BLaER1 (cell line): ENCODE data around the gene SRRM1.

Experiments used
- H3K27ac ChIP-seq: shearing (Covaris generic); formaldehyde crosslinking; 2 replicates; pipeline ENCODE4 v1.8.1; 2022
- H3K27me3 ChIP-seq: shearing (Covaris generic); formaldehyde crosslinking; 2 replicates; pipeline ENCODE4 v1.8.1; 2022
- H3K36me3 ChIP-seq: shearing (Covaris generic); formaldehyde crosslinking; 2 replicates; pipeline ENCODE4 v1.8.1; 2022
- H3K4me1 ChIP-seq: shearing (Covaris generic); formaldehyde crosslinking; 2 replicates; pipeline ENCODE4 v1.8.1; 2022
- H3K4me2 ChIP-seq: shearing (Covaris generic); formaldehyde crosslinking; 2 replicates; pipeline ENCODE4 v1.8.1; 2022
- H3K4me3 ChIP-seq: shearing (Covaris generic); formaldehyde crosslinking; 2 replicates; pipeline ENCODE4 v1.8.1; 2022
- H3K9ac ChIP-seq: shearing (Covaris generic); formaldehyde crosslinking; 2 replicates; pipeline ENCODE4 v1.8.1; 2022
- H3K9me3 ChIP-seq: shearing (Covaris generic); formaldehyde crosslinking; 2 replicates; pipeline ENCODE4 v1.8.1; 2022
- H4K20me1 ChIP-seq: shearing (Covaris generic); formaldehyde crosslinking; 2 replicates; pipeline ENCODE4 v1.8.1; 2022
- Cebpa-rat ChIP-seq: shearing (Covaris generic); IDR thresholded peaks from 2 replicates; pipeline ENCODE4 v1.8.1; 2022

SRRM1 gene

DNA sequence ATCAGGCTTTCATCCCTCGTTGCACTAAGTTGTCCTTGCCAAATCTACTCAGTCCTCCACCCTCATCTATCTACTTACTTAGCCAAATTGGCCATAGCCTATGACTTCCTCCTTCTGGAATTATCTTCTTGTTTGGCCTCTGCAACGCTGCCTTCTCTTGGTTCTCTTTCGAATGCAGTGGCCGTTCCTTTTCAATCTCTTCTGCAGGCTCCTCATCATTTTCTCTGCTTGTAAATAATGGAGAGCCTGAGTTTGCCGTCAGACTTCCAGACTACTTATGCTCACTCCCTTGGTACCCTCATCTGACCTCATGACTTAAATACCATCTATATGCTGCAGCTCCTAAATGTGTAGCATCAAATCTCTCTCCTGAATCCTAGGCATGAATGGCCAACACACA, 22.4 kb upstream of the SRRM1 start:
- Histone ChIP-seq H3K4me2 (no peak overlapping the region), H4K20me1 (no peaks in the 10 kb centered on the region), H3K27ac (no peak overlapping the region), H3K9ac (no peak overlapping the region), H3K4me3 (no peak overlapping the region), H3K27me3 (no peaks in the 10 kb centered on the region), H3K36me3 (no peaks in the 10 kb centered on the region), H3K4me1 (no peaks in the 10 kb centered on the region), H3K9me3 (no peaks in the 10 kb centered on the region; the same call in 1 of the 2 replicates)
- no peak for TF ChIP-seq Cebpa-rat

- H3K9me3 ChIP-seq: no peaks in the 10 kb centered on the region; the same call in 1 of the 2 replicates
- no peak overlapping the region for H3K4me2 ChIP-seq
- H3K4me3 ChIP-seq: no peak overlapping the region
- no peaks in the 10 kb centered on the region for H3K27me3 ChIP-seq
- H3K27ac ChIP-seq: no peak overlapping the region
- no peaks in the 10 kb centered on the region for H4K20me1 ChIP-seq
- H3K36me3 ChIP-seq: no peaks in the 10 kb centered on the region
- H3K4me1 ChIP-seq: no peaks in the 10 kb centered on the region
- H3K9ac ChIP-seq: no peak overlapping the region
- no peak for TF ChIP-seq Cebpa-rat
Observed at GRCh38 chr1:24621121-24621520, 22.0 kb upstream of the SRRM1 start.

GRCh38 chr1:24622218-24622617, 20.9 kb upstream of the SRRM1 start:
- H3K27ac ChIP-seq: no peak overlapping the region
- H3K4me2 ChIP-seq: no peak overlapping the region
- TF ChIP-seq Cebpa-rat: no peak
- H3K36me3 ChIP-seq: no peaks in the 10 kb centered on the region
- no peaks in the 10 kb centered on the region; the same call in 1 of the 2 replicates for H3K9me3 ChIP-seq
- H4K20me1 ChIP-seq: no peaks in the 10 kb centered on the region
- H3K9ac ChIP-seq: no peak overlapping the region
- H3K4me3 ChIP-seq: no peak overlapping the region
- no peaks in the 10 kb centered on the region for H3K4me1 ChIP-seq
- no peaks in the 10 kb centered on the region for H3K27me3 ChIP-seq

GRCh38 chr1:24632832-24633175, 10.3 kb upstream of the SRRM1 start:
- no peak overlapping the region for H3K9ac ChIP-seq
- H3K27ac ChIP-seq: no peak overlapping the region
- H3K4me2 ChIP-seq: no peak overlapping the region
- H3K4me1 ChIP-seq: peaks cover 17% of the 10 kb centered on the region
- TF ChIP-seq Cebpa-rat: no peak
- no peaks in the 10 kb centered on the region for H4K20me1 ChIP-seq
- H3K27me3 ChIP-seq: no peaks in the 10 kb centered on the region
- H3K4me3 ChIP-seq: no peak overlapping the region
- no peaks in the 10 kb centered on the region for H3K36me3 ChIP-seq
- no peaks in the 10 kb centered on the region for H3K9me3 ChIP-seq

DNA sequence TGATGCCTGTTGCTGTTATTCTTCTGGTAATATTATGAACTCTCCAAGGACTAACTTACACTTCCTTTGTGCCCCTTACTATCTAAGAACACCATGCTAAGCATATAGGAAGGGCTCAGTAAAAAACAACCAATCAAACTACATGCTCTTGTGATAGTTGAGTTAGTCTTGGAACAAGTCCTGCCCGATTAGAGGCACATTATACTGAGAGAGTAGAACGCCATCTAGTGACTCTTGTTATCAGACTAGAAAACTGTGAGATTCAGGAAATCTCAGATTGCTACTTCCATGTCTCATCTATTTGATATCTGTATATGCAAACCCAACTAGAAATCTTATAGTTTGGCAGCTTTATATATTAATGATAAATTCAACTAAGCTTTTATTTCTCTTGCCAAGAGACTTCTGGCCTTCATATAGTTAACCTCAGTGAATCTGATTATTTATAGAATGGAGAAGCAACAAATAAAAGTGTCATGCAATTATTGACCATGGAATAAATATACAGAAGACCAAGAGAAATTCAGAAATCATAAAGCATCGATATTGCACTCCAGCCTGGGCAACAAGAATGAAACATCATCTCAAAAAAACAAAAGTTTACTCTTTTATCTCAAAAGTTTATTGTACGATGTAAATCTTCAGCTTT, 7.8 kb upstream of the SRRM1 start:
- Histone ChIP-seq H4K20me1 (no peaks in the 10 kb centered on the region), H3K4me1 (peaks cover 7% of the 10 kb centered on the region; the same call in 1 of the 2 replicates), H3K27ac (no peak overlapping the region), H3K9ac (no peak overlapping the region), H3K4me3 (no peak overlapping the region), H3K27me3 (no peaks in the 10 kb centered on the region), H3K36me3 (no peaks in the 10 kb centered on the region), H3K4me2 (no peak overlapping the region), H3K9me3 (no peaks in the 10 kb centered on the region)
- no peak for TF ChIP-seq Cebpa-rat

DNA sequence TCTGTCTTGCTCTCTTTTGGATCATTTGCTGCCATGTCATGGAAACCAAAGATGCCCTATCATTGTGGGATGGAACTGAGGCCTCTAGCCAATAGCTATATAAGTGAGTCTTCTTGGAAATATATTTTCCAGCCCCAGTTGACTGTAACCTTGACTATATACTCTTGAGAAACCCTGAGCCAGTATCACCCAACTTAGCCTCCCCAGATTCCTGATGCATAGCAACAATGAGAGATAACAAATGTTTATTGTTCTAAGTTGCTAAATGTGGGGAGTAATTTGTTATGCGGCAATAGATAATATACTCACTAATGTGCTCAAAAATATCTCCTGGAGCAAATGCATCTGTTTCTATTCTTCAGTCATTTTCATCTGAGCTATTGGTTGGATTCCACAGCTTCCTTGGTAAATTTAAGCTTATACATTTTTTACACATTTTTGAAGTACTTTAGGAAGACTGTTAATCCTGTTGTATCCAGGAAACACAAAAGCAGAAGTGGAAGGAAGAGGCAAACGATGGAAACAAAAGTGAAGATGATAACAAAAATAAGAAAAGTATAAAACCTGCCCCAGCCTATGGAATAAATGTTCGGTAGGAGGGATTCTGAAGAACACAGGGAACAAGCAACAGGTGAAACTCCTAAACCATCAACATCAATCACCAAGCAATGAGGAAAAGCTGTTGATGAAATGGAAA, 6.3 kb upstream of the SRRM1 start:
- no peak for TF ChIP-seq Cebpa-rat
- peaks cover 20% of the 10 kb centered on the region for H3K4me1 ChIP-seq
- H4K20me1 ChIP-seq: no peaks in the 10 kb centered on the region
- H3K27ac ChIP-seq: no peak overlapping the region
- H3K4me3 ChIP-seq: no peak overlapping the region
- H3K27me3 ChIP-seq: no peaks in the 10 kb centered on the region
- no peak overlapping the region for H3K9ac ChIP-seq
- H3K36me3 ChIP-seq: no peaks in the 10 kb centered on the region
- H3K4me2 ChIP-seq: no peak overlapping the region
- no peaks in the 10 kb centered on the region for H3K9me3 ChIP-seq

- peaks cover 23% of the 10 kb centered on the region for H3K4me1 ChIP-seq
- peaks cover 9% of the 10 kb centered on the region for H4K20me1 ChIP-seq
- 0 out of 2 replicates have a peak, but pooled peaks have one; percentile 21 for TF ChIP-seq Cebpa-rat
- H3K27ac ChIP-seq: no peak overlapping the region
- H3K9ac ChIP-seq: no peak overlapping the region
- no peaks in the 10 kb centered on the region for H3K27me3 ChIP-seq
- H3K9me3 ChIP-seq: no peaks in the 10 kb centered on the region
- H3K4me3 ChIP-seq: no peak overlapping the region
- no peak overlapping the region for H3K4me2 ChIP-seq
- H3K36me3 ChIP-seq: no peaks in the 10 kb centered on the region
Observed at GRCh38 chr1:24639094-24639493, 4.0 kb upstream of the SRRM1 start.

- Histone ChIP-seq H3K4me2 (no peak overlapping the region), H3K4me3 (no peak overlapping the region), H4K20me1 (peaks cover 17% of the 10 kb centered on the region), H3K27me3 (no peaks in the 10 kb centered on the region), H3K27ac (no peak overlapping the region), H3K36me3 (peaks cover 2% of the 10 kb centered on the region; the same call in 1 of the 2 replicates), H3K9ac (no peak overlapping the region), H3K4me1 (peaks cover 31% of the 10 kb centered on the region), H3K9me3 (no peaks in the 10 kb centered on the region)
- no peak for TF ChIP-seq Cebpa-rat
Observed at GRCh38 chr1:24639881-24640280, 3.2 kb upstream of the SRRM1 start.

- H3K4me2 ChIP-seq: no peak overlapping the region
- peaks cover 34% of the 10 kb centered on the region for H3K4me1 ChIP-seq
- no peak for TF ChIP-seq Cebpa-rat
- no peak overlapping the region for H3K9ac ChIP-seq
- H3K4me3 ChIP-seq: no peak overlapping the region
- no peaks in the 10 kb centered on the region for H3K9me3 ChIP-seq
- H4K20me1 ChIP-seq: peaks cover 21% of the 10 kb centered on the region
- H3K36me3 ChIP-seq: peaks cover 6% of the 10 kb centered on the region; the same call in 1 of the 2 replicates
- no peak overlapping the region for H3K27ac ChIP-seq
- no peaks in the 10 kb centered on the region for H3K27me3 ChIP-seq
Observed at GRCh38 chr1:24640288-24640687, 2.8 kb upstream of the SRRM1 start.

GRCh38 chr1:24641646-24642151, 1.4 kb upstream of the SRRM1 start:
- TF ChIP-seq Cebpa-rat: no peak
- Histone ChIP-seq H3K27me3 (no peaks in the 10 kb centered on the region), H3K4me2 (peak overlapping the region; percentile 94), H3K4me1 (peaks cover 34% of the 10 kb centered on the region), H3K4me3 (peak overlapping the region; percentile 94), H3K36me3 (peaks cover 20% of the 10 kb centered on the region), H4K20me1 (peaks cover 35% of the 10 kb centered on the region), H3K9me3 (no peaks in the 10 kb centered on the region), H3K27ac (peak overlapping the region; percentile 95), H3K9ac (peak overlapping the region; percentile 96)
